Measurements from ENCODE around the gene CHURC1. TPM values are rescaled to one million over a fixed set of nuclear protein-coding genes. Genes with fewer than 3 reads are reported as not detected.
A peak's percentile ranks its signal among the peaks of the same experiment; 100 is the strongest.

The CHURC1 gene
- total and polyA plus RNA-seq, 4 donors = 37.2 to 62.6 (median 46.9) TPM

- DNase-seq = no peak
- peaks cover 0 to 15% (median 0%) of the 10 kb centered on the region in 5 donors for H3K4me1 ChIP-seq (ENCODE audit: control insufficient read depth in 5 of 5, insufficient read depth in 5 of 5, low read length in 5 of 5)
- H3K9me3 ChIP-seq (ENCODE audit: control insufficient read depth in 4 of 4, insufficient read depth in 3 of 4, low read length in 3 of 4) = no peaks in the 10 kb centered on the region
- no peak overlapping the region for H3K9ac ChIP-seq (ENCODE audit: insufficient read depth in 1 of 2, low read length in 2 of 2)
- ATAC-seq (ENCODE audit: insufficient read depth, low FRiP score) = no peak
- 71 to 79% methylated on average over 1 of the region's 1 CpG for WGBS, 2 donors
- H3K27ac ChIP-seq (ENCODE audit: low read depth in 1 of 2, low read length in 1 of 2) = no peak overlapping the region
- peaks cover 0 to 17% (median 6%) of the 10 kb centered on the region in 4 donors for H3K36me3 ChIP-seq (ENCODE audit: control insufficient read depth in 4 of 4, insufficient read depth in 4 of 4, low read length in 4 of 4)
- no peak for TF ChIP-seq CTCF (IDR thresholded peaks at IDR 0.05; ENCODE audit: control extremely low read depth, extremely low read depth)
- H3K4me3 ChIP-seq = no peak overlapping the region
- no peaks in the 10 kb centered on the region for H3K27me3 ChIP-seq (ENCODE audit: control insufficient read depth in 3 of 3, insufficient read depth in 3 of 3, low read length in 2 of 3)
Observed at GRCh38 chr14:64934338-64934929, 20.2 kb downstream of the CHURC1 start.

GRCh38 chr14:64935508-64935907 is 21.3 kb downstream of the CHURC1 start:
- H3K9ac ChIP-seq (ENCODE audit: insufficient read depth in 1 of 2, low read length in 2 of 2) = no peak overlapping the region
- no peaks in the 10 kb centered on the region for H3K27me3 ChIP-seq (ENCODE audit: control insufficient read depth in 3 of 3, insufficient read depth in 3 of 3, low read length in 2 of 3)
- peak overlapping the region in 1 of 2 donors; percentile 5 for H3K27ac ChIP-seq (ENCODE audit: low read depth in 1 of 2, low read length in 1 of 2)
- no peak overlapping the region for H3K4me3 ChIP-seq
- WGBS, 2 donors = 76 to 91% methylated on average over 2 of the region's 2 CpGs
- no peaks in the 10 kb centered on the region for H3K9me3 ChIP-seq (ENCODE audit: control insufficient read depth in 4 of 4, insufficient read depth in 3 of 4, low read length in 3 of 4)
- H3K36me3 ChIP-seq (ENCODE audit: control insufficient read depth in 4 of 4, insufficient read depth in 4 of 4, low read length in 4 of 4) = peaks cover under 1 to 17% (median 3%) of the 10 kb centered on the region in 4 donors
- peaks cover 0 to 7% (median 0%) of the 10 kb centered on the region in 5 donors for H3K4me1 ChIP-seq (ENCODE audit: control insufficient read depth in 5 of 5, insufficient read depth in 5 of 5, low read length in 5 of 5)
- TF ChIP-seq CTCF (IDR thresholded peaks at IDR 0.05; ENCODE audit: control extremely low read depth, extremely low read depth) = no peak
- no peak for ATAC-seq (ENCODE audit: insufficient read depth, low FRiP score)
- no peak for DNase-seq

GRCh38 chr14:64937171-64937820 is 23.0 kb downstream of the CHURC1 start:
- Histone ChIP-seq H3K27me3 (ENCODE audit: control insufficient read depth in 3 of 3, insufficient read depth in 3 of 3, low read length in 2 of 3) (no peaks in the 10 kb centered on the region), H3K4me1 (ENCODE audit: control insufficient read depth in 5 of 5, insufficient read depth in 5 of 5, low read length in 5 of 5) (peaks cover 0 to 7% (median 0%) of the 10 kb centered on the region in 5 donors), H3K36me3 (ENCODE audit: control insufficient read depth in 4 of 4, insufficient read depth in 4 of 4, low read length in 4 of 4) (peaks cover 2 to 7% (median 4%) of the 10 kb centered on the region in 4 donors), H3K27ac (ENCODE audit: low read depth in 1 of 2, low read length in 1 of 2) (no peak overlapping the region), H3K9ac (ENCODE audit: insufficient read depth in 1 of 2, low read length in 2 of 2) (no peak overlapping the region), H3K4me3 (no peak overlapping the region), H3K9me3 (ENCODE audit: control insufficient read depth in 4 of 4, insufficient read depth in 3 of 4, low read length in 3 of 4) (no peaks in the 10 kb centered on the region)
- TF ChIP-seq CTCF (IDR thresholded peaks at IDR 0.05; ENCODE audit: control extremely low read depth, extremely low read depth) = no peak
- ATAC-seq (ENCODE audit: insufficient read depth, low FRiP score) = no peak
- 46 to 76% methylated on average over 1 of the region's 1 CpG for WGBS, 2 donors
- DNase-seq = peak in 1 of 3 donors; percentile 13

Data from lung (tissue), 12 donors.